ENCODE results near the gene GAS6.

GAS6 gene

GRCh38 chr13:113786262-113786841 is 77.5 kb downstream of the GAS6 start:
- DNase-seq, result no peak

- DNase-seq, result no peak
Measured at GRCh38 chr13:113785051-113786010, 78.5 kb downstream of the GAS6 start.

GRCh38 chr13:113784645-113785024 is 79.2 kb downstream of the GAS6 start:
- DNase-seq, result no peak

- DNase-seq, result no peak
Measured at GRCh38 chr13:113783966-113784644, 79.8 kb downstream of the GAS6 start.

GRCh38 chr13:113783200-113783881 is 80.5 kb downstream of the GAS6 start:
- no peak for DNase-seq

- DNase-seq, result no peak
Measured at GRCh38 chr13:113782472-113782871, 81.4 kb downstream of the GAS6 start.

- no peak for DNase-seq
Measured at GRCh38 chr13:113781571-113781970, 82.3 kb downstream of the GAS6 start.

GRCh38 chr13:113777311-113778260 is 86.3 kb downstream of the GAS6 start:
- no peak for DNase-seq

- no peak for DNase-seq
Measured at GRCh38 chr13:113776231-113777125, 87.4 kb downstream of the GAS6 start.

GRCh38 chr13:113775451-113776145 is 88.3 kb downstream of the GAS6 start:
- DNase-seq, result no peak

- DNase-seq, result no peak
Measured at GRCh38 chr13:113774177-113775107, 89.4 kb downstream of the GAS6 start.

GRCh38 chr13:113771709-113772331 is 92.1 kb downstream of the GAS6 start:
- DNase-seq, result no peak

GRCh38 chr13:113770937-113771336 is 92.9 kb downstream of the GAS6 start:
- no peak for DNase-seq

Measured in NCI-H1694 treated with DMSO at 0.1 percent for 48 hours (cell line).